Bronchial epithelial cell (primary cell): ENCODE data around the gene SUPT20H. TPM values are rescaled to one million over a fixed set of nuclear protein-coding genes. Genes with fewer than 3 reads are reported as not detected.

Source experiments
- DNase-seq: peaks from one replicate; pipeline ENCODE4 v3.0.0-alpha.2; 2010; ENCODE audit warnings: low read depth
- FAIRE-seq: peaks from 2 replicates; lab custom pipeline; 2011; peaks lifted over from hg19 to GRCh38; lab: Jason Lieb, UNC
- H3K27me3 ChIP-seq: 2 replicates; pipeline ENCODE4 v1.5.1; 2011; ENCODE audit warnings: low read length; ENCODE audit not compliant: control insufficient read depth, insufficient read depth
- H3K36me3 ChIP-seq: 2 replicates; pipeline ENCODE4 v1.5.1; 2011; ENCODE audit warnings: low read length; ENCODE audit not compliant: control insufficient read depth, insufficient read depth
- H3K4me3 ChIP-seq: 2 replicates; pipeline ENCODE4 v1.5.1; 2011; ENCODE audit warnings: mild to moderate bottlenecking, low read depth, low read length, control low read depth
- CTCF ChIP-seq: IDR thresholded peaks from 2 replicates; pipeline ENCODE4 v1.5.1; 2011; ENCODE audit warnings: mild to moderate bottlenecking, moderate library complexity, low read length, control low read depth, inconsistent platforms; ENCODE audit not compliant: insufficient read depth, severe bottlenecking
- total RNA-seq: library from RNA; depleted of rRNA; stranded (reverse); fragments of >200 nt; gene quantifications from 2 replicates; pipeline ENCODE4 v1.2.1, GENCODE V29; 2014

The SUPT20H gene
- total RNA-seq, 1 donor from 2014 or later, result 28.7 TPM

GRCh38 chr13:37105251-37105714 lies 45.8 kb upstream of the SUPT20H start, which contains the start of gene CSNK1A1L:
TSS of gene CSNK1A1L (minus strand) at chr13:37105664. CDS start at chr13:37105256, 408 bp downstream.
- Histone ChIP-seq H3K4me3 (no peak within 1 kb of the TSS), H3K36me3 (no peaks in the 10 kb centered on the region), H3K27me3 (no peaks in the 10 kb centered on the region)
- FAIRE-seq (no peak), DNase-seq (no peak)
- no peak for TF ChIP-seq CTCF

- no peaks in the 10 kb centered on the region for H3K27me3 ChIP-seq
- no peak for TF ChIP-seq CTCF
- no peak for FAIRE-seq
- no peak overlapping the region for H3K4me3 ChIP-seq
- DNase-seq, result no peak
- no peaks in the 10 kb centered on the region for H3K36me3 ChIP-seq
Observed at GRCh38 chr13:37102896-37103295, 43.4 kb upstream of the SUPT20H start.

GRCh38 chr13:37101201-37101600 lies 41.7 kb upstream of the SUPT20H start:
- no peak for TF ChIP-seq CTCF
- no peak for DNase-seq
- Histone ChIP-seq H3K36me3 (no peaks in the 10 kb centered on the region), H3K27me3 (no peaks in the 10 kb centered on the region), H3K4me3 (no peak overlapping the region)
- no peak for FAIRE-seq

GRCh38 chr13:37100731-37101130 lies 41.2 kb upstream of the SUPT20H start:
- no peaks in the 10 kb centered on the region for H3K36me3 ChIP-seq
- FAIRE-seq (no peak), DNase-seq (no peak)
- no peaks in the 10 kb centered on the region for H3K27me3 ChIP-seq
- TF ChIP-seq CTCF, result no peak
- H3K4me3 ChIP-seq, result no peak overlapping the region

GRCh38 chr13:37097076-37097475 lies 37.6 kb upstream of the SUPT20H start:
- DNase-seq (no peak), FAIRE-seq (no peak)
- no peaks in the 10 kb centered on the region for H3K36me3 ChIP-seq
- no peak overlapping the region for H3K4me3 ChIP-seq
- TF ChIP-seq CTCF, result no peak
- no peaks in the 10 kb centered on the region for H3K27me3 ChIP-seq

GRCh38 chr13:37094840-37095239 lies 35.4 kb upstream of the SUPT20H start:
- no peak for FAIRE-seq
- Histone ChIP-seq H3K36me3 (no peaks in the 10 kb centered on the region), H3K4me3 (no peak overlapping the region), H3K27me3 (no peaks in the 10 kb centered on the region)
- no peak for DNase-seq
- TF ChIP-seq CTCF, result no peak
